Erythroblast (primary cell): ENCODE measurements around the gene CDC42BPB.

Source experiments
- GATA1 ChIP-seq: IDR thresholded peaks from 2 replicates; pipeline ENCODE4 v1.6.1; 2011; ENCODE audit warnings: low read depth, mild to moderate bottlenecking, control low read depth, low read length, moderate library complexity
- POLR2A ChIP-seq: IDR thresholded peaks from 2 replicates; pipeline ENCODE4 v1.6.1; 2011; ENCODE audit warnings: mild to moderate bottlenecking, low read length

DNA sequence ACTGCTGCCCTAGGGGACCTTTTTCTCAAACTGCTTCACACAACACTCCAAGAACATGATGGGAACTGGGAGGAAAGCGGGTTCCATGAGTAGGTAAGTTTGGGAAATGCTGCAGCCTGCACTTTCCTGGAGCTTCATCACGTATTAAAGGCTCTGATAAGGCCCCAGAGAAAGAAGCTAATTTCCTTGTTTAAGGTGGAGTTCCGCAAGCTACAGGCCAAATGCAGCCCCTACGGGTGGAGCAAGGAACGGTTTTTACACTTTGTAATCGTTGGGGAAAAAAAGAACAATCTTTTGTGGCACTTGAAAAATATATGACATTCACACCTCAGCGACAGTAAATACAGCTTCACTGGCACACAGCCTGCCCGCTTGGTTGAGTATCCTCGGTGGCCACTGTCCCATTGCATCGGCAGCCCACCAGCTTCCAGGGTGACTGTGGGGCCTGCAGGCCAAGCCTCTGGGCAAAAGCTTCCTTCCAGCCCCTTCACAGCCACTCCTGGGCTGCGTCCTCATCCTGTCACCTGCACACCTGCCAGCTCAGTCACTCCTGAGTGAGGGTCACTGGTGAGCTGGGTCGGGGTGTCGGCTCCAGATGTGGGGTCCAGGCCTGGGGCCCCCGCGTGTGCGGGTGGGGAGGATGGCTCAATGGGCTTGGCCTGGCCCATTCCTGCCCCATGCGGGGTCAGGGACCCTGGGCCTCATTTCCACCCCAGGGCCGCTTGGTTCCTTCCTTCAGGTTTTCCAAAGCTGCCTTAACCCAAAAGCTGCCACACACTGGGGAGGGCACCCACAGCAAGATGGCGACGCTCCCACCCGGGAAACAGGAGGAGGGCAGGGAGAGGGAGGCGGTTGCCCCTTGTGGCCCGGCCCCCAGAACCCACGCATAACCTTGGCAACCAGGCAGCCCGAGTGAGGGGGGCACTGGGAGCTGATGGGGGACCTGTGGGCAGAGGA is 132.4 kb downstream of the CDC42BPB start:
- TF ChIP-seq POLR2A (no peak), GATA1 (no peak)
